Neutrophil (primary cell): ENCODE data around the gene SLC9A7.

Experiments used
- H3K27ac ChIP-seq: fragments of 200-600 bp; sonication (generic); 2 replicates; pipeline ENCODE4 v1.5.1; 2016; ENCODE audit warnings: mild to moderate bottlenecking, moderate library complexity
- H3K27me3 ChIP-seq: fragments of 200-600 bp; sonication (generic); 2 replicates; pipeline ENCODE4 v1.6.0; 2016; ENCODE audit warnings: mild to moderate bottlenecking
- H3K36me3 ChIP-seq: fragments of 200-600 bp; sonication (generic); 2 replicates; pipeline ENCODE4 v1.5.1; 2017
- H3K4me1 ChIP-seq, 2 experiments: fragments of 200-600 bp in 1 of 2; sonication (generic) in 1 of 2; 1 replicate in 1 of 2; 2 replicates in 1 of 2; pipeline versions ENCODE4 v1.5.1 to v1.6.1; 2013 to 2016; ENCODE audit warnings: low read depth in 1 of 2, low read length in 1 of 2, mild to moderate bottlenecking in 1 of 2, moderate library complexity in 1 of 2; ENCODE audit not compliant: control insufficient read depth in 1 of 2, insufficient read depth in 1 of 2
- H3K4me3 ChIP-seq, 2 experiments: fragments of 200-600 bp in 1 of 2; sonication (generic) in 1 of 2; 1 replicate in 1 of 2; 2 replicates in 1 of 2; pipeline ENCODE4 v1.5.1; 2013 to 2016; ENCODE audit warnings: low read depth in 1 of 2, low read length in 1 of 2, mild to moderate bottlenecking in 1 of 2, moderate library complexity in 1 of 2
- H3K9me3 ChIP-seq: fragments of 200-600 bp; sonication (generic); 2 replicates; pipeline ENCODE4 v1.5.1; 2016
- CTCF ChIP-seq: fragments of 200-600 bp; sonication (generic); IDR thresholded peaks from 2 replicates; pipeline ENCODE4 v1.5.1; 2016; ENCODE audit warnings: antibody characterized with exemption

Gene SLC9A7

GRCh38 chrX:46582966-46583365, 176.0 kb downstream of the SLC9A7 start:
- no peak for TF ChIP-seq CTCF
- Histone ChIP-seq H3K36me3 (no peaks in the 10 kb centered on the region), H3K4me1 (peaks cover 3 to 4% of the 10 kb centered on the region in 2 experiments), H3K4me3 (no peak overlapping the region), H3K27ac (no peak overlapping the region), H3K27me3 (no peaks in the 10 kb centered on the region), H3K9me3 (no peaks in the 10 kb centered on the region)

DNA sequence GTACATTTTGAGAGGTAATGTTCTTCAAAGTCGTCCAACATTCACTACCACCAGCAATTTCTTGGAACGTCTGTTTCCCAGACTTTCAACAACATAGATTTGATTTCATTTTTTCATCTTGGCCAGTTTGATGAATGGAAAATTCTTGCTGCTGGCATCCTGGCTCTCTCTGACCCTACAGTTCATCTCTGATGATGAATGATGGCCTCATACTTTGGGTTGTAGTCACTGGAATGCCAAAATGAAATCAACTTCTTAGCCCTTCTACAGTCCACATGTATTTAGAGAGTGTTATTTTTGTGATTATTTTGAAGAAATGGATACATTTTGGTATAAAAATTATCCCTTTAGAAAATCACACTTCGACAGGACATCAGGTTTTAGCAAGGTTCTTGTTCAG, 176.6 kb downstream of the SLC9A7 start:
- no peak for TF ChIP-seq CTCF
- no peaks in the 10 kb centered on the region for H3K27me3 ChIP-seq
- no peaks in the 10 kb centered on the region for H3K36me3 ChIP-seq
- H3K27ac ChIP-seq, result no peak overlapping the region
- H3K9me3 ChIP-seq, result no peaks in the 10 kb centered on the region
- no peak overlapping the region for H3K4me3 ChIP-seq
- no peaks in the 10 kb centered on the region for H3K4me1 ChIP-seq

DNA sequence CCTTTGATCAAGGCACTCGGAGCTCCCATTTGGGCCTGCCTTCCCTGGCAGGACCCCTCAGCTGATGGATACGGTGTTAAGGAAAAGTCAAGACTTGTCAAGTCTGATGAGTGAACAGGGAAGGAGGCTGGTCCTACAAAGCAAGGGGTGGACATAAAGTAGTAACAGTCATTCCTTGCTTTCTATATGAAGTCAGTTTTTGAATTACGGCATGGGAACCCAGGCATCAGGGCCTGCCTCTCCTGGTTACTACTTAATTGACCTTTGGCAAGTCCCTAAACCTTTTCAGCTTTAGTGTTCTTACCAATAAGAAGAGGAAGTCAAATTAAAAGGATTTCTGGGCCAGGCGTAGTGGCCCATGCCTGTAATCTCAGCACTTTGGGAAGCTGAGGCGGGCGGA, 178.3 kb downstream of the SLC9A7 start:
- no peaks in the 10 kb centered on the region for H3K36me3 ChIP-seq
- H3K9me3 ChIP-seq, result no peaks in the 10 kb centered on the region
- peaks cover 6 to 9% of the 10 kb centered on the region in 2 experiments for H3K4me1 ChIP-seq
- no peak for TF ChIP-seq CTCF
- peaks cover 2% of the 10 kb centered on the region for H3K27me3 ChIP-seq
- H3K27ac ChIP-seq, result no peak overlapping the region
- no peak overlapping the region for H3K4me3 ChIP-seq

- Histone ChIP-seq H3K4me3 (no peak overlapping the region), H3K27me3 (peaks cover 15% of the 10 kb centered on the region), H3K9me3 (no peaks in the 10 kb centered on the region), H3K36me3 (no peaks in the 10 kb centered on the region), H3K4me1 (peaks cover 13 to 22% of the 10 kb centered on the region in 2 experiments), H3K27ac (no peak overlapping the region)
- no peak for TF ChIP-seq CTCF
Observed at GRCh38 chrX:46579250-46579649, 179.7 kb downstream of the SLC9A7 start.

GRCh38 chrX:46577221-46578005, 181.5 kb downstream of the SLC9A7 start:
- no peak overlapping the region for H3K4me3 ChIP-seq
- H3K9me3 ChIP-seq, result no peaks in the 10 kb centered on the region
- no peak for TF ChIP-seq CTCF
- H3K27ac ChIP-seq, result no peak overlapping the region
- H3K36me3 ChIP-seq, result no peaks in the 10 kb centered on the region
- H3K4me1 ChIP-seq, result peaks cover 24 to 32% of the 10 kb centered on the region in 2 experiments
- H3K27me3 ChIP-seq, result peaks cover 20% of the 10 kb centered on the region
